GM10266 (cell line): ENCODE results near the gene AUTS2.

Experiments used
- DNase-seq: peaks from one replicate; pipeline ENCODE4 v3.0.0; 2012; ENCODE audit errors: extremely low spot score
- TF ChIP-seq, protein P1 (sequence below): IDR thresholded peaks from 2 replicates; pipeline ENCODE4 v1.5.1; 2012; ENCODE audit warnings: mild to moderate bottlenecking, low read depth; ENCODE audit not compliant: control insufficient read depth, insufficient read depth; ENCODE audit errors: missing control alignments

Gene AUTS2

DNA sequence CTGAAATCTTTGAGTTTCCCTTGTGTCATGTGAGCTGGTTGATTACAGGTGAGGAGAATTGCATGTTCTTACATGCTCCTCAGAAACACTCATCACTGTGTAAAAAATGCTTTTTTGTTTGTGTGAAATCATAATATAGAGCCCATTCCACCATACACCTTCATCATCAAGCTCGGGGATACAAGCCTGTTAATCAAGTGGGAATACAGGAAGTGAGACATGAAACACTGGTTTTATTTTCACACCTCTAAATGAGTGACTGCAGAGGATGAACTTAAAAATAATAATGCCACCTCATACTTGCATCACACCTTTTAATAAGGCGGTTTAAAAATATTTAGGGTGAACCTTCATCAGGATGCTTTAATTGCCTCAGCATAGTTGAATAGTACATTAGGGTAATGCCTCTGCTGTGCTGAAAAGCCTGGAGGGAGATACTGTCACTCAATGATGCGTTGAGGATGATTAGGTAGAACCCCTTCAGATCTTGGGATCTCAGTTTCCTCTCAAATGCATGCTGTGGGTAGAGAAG lies 164.6 kb downstream of the AUTS2 start:
- TF ChIP-seq, protein P1, sequence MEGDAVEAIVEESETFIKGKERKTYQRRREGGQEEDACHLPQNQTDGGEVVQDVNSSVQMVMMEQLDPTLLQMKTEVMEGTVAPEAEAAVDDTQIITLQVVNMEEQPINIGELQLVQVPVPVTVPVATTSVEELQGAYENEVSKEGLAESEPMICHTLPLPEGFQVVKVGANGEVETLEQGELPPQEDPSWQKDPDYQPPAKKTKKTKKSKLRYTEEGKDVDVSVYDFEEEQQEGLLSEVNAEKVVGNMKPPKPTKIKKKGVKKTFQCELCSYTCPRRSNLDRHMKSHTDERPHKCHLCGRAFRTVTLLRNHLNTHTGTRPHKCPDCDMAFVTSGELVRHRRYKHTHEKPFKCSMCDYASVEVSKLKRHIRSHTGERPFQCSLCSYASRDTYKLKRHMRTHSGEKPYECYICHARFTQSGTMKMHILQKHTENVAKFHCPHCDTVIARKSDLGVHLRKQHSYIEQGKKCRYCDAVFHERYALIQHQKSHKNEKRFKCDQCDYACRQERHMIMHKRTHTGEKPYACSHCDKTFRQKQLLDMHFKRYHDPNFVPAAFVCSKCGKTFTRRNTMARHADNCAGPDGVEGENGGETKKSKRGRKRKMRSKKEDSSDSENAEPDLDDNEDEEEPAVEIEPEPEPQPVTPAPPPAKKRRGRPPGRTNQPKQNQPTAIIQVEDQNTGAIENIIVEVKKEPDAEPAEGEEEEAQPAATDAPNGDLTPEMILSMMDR: no peak
- DNase-seq: peak; percentile 31

DNA sequence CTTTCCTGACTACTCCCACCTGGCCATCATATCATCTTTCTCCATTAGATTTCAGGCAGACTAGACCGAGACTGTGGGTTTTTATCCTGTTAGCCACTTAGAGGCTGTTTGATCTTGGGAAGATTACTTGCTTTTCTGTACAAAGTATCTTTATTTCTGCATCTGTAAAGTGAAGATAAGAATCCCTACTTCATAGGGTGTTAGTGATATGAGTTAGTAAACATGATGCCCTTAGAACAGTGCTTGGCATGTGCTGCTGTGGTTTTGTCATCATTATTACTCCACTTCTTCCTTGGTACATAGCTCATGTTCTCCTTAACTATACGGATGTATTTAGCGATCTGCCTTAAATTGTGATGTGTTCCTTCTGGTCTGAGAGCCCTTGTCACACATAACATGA lies 165.2 kb downstream of the AUTS2 start:
- TF ChIP-seq, protein P1: no peak
- DNase-seq: no peak

DNA sequence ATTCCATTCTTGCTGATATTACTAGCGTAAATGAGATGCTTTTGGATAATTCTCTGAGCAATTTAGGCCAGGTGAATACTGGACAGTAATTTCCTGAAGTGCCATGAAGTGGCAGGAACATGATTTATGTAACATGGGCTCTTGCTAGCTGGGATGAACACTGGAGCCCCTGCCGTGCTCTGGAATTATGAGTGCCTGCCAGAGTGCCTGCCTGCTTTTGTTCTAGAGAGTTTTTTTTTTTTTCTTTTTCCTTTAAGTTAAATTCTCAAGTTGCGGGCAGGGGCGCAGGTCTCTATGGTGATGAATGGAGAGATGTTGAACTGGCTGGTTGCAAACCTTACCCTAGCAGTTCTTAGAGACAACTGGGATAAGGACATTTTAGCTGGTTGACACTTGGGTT lies 165.9 kb downstream of the AUTS2 start:
- DNase-seq: no peak
- TF ChIP-seq, protein P1: no peak

DNA sequence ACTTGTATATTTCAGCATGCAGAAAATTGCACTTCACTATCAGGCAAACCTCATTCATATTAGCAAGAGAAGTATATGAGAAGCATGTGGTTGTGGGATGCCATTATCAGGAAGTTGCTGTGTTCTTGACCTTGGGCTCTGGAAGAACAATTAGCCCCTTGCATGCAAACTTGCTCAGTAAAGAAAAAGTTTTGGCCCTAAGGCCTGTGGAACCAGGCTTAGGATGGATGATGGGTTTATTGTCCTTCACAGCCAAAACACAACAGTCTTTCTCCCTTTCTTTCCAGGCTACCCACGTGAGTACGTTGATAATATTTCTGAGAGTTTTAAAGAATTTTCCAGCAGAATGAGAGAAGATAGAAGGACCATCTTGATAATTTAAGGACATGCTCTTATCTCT lies 166.4 kb downstream of the AUTS2 start:
- DNase-seq: no peak
- TF ChIP-seq, protein P1: no peak

DNA sequence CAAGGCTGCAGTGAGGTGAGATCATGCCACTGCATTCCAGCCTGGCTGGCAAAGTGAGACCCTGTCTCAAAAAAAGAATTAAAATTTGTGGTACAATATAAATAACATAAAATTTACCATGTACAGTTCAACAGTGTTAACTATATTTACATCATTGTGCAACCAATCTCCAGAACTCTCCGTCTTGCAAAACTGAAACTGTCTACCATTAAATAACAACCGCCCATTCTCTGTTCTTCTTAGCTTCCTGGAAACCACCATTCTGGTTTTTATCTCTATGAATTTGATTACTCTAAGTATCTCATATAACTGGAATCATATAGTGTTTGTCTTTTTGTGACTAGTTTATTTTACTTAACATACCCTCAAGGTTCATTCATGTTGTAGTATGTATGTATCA lies 167.6 kb downstream of the AUTS2 start:
- TF ChIP-seq, protein P1: no peak
- no peak for DNase-seq

DNA sequence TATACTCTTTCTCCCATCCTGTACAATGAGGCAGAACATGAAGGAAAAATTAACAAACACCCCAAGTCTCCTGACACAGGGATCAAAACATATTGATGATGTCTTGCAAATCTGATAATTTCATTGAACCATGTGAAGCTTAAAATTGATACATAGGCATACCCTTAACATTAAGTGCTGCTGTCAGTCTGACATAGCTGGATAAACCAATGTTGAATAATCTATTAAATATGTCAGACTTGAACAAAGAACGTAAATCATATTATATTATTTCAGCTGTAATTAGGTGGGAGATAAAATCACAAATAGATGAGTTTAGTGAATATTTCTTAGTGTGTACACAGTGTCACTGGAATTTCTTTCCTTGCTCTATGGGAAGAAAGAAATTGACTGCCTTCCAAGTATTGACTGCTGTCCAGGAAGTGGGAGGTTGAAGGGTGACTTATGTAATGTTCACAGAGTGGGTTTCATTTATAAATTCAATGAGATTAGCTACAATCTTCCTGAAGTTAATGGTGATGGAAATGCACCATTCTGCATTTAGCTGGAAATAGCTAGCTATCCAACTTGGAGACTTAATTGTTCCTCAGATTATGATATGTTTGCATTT lies 170.8 kb downstream of the AUTS2 start:
- TF ChIP-seq, protein P1: no peak

DNA sequence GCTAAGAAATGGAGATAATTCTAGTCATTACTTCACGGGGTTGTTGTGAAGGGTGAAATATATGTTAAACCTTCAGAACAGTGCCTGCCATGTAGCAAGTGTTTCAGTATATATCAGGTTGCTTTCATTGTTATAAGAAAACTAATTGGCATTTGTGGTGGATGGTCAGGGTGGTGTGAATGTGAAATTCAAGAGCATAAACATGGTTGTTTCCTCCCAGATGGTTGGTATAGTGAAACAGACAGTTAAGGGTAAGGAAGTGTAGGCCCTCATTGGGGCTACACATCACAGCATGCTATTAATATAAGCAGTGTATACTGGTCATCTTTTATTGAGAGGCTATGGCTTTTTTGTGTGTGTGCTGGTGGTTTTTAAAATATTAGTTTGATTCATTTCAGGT lies 171.6 kb downstream of the AUTS2 start:
- TF ChIP-seq, protein P1: no peak
- no peak for DNase-seq

More for the DNA sequence above, 170.8 kb downstream of the AUTS2 start:
- DNase-seq: no peak
